ENCODE data around the gene NCF2.

The NCF2 gene

DNA sequence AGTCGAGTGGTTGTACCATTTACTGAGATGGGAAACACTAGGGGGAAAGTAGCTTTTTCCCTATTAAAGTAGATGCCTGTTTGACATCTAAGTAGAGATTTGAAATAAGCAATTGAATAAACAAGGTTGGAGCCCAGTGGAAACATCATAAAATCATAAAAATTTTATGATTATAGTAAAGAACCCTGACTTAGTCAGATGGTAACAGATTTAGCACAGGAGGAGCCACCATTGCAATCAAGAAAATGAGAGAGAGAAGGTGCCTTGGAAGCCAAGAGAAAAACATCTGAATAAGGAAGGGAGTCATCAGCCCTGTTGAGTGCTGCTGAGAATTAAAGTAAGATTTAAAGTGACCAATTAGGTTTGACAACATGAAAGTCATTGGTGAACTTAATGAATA lies 68.2 kb downstream of the NCF2 start:
- no peak for DNase-seq
- intact Hi-C loops (cut with DNase I), result no loop called here

DNA sequence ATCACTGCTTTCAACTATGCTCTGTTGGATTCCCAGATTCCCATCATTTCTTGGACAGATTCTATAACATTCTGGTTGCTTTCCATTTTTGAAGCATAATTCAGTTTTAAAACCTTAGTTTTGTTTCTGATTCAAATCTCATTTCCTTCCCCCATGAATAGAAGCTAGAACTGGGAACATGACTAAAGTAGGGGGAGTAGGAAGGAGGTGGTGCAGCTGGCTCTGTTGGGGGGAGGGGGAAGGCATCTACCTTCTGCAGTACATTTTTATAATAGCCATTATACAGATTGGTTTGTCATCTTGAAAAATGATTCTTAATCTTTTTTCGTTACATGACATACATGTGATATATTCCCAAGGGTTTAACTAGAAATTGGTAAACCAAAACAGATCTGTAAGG lies 69.9 kb downstream of the NCF2 start:
- DNase-seq, result peak in 23 of 42 donors; percentile 3 to 61 (median 24)
- intact Hi-C loops (cut with DNase I), result no loop called here

DNA sequence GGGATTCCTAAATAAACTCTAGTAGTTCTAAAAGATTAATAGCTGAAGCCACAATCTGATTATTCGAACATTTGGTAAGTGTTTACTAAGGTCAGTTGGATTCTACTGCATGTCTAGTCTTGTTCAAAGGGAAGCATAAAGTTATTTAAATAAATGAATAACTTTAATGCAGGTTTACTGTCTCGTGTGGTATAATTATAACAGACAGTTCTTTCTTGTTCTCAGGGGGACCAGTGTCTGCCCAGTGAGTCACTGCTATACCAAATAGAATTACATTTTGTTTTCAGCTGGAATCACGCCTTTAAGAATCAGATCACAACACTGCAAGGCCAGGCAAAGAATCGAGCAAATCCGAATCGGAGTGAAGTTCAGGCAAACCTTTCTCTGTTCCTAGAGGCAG lies 72.9 kb downstream of the NCF2 start:
- intact Hi-C loops (cut with DNase I), result no loop called here
- no peak for DNase-seq

DNA sequence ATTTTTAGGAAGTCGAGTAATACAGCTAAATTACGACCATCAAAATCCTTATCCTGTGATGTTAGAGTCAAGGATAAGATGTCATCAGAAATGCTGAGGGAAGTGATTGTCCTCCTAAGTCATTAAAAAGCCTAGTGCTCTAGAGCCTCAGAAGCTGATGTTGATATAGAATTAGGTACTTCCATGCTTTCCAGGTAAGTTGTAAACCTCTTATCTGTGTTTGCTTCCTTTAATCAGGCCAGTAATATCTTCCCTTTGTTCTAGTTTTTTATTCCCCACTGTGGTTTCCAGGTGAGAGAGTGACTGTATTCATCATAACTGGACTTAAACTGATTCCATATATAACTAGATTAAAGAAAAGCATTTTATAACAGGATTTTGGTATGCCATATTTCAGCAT lies 73.5 kb downstream of the NCF2 start:
- intact Hi-C loops (cut with DNase I), result no loop called here
- no peak for DNase-seq

DNA sequence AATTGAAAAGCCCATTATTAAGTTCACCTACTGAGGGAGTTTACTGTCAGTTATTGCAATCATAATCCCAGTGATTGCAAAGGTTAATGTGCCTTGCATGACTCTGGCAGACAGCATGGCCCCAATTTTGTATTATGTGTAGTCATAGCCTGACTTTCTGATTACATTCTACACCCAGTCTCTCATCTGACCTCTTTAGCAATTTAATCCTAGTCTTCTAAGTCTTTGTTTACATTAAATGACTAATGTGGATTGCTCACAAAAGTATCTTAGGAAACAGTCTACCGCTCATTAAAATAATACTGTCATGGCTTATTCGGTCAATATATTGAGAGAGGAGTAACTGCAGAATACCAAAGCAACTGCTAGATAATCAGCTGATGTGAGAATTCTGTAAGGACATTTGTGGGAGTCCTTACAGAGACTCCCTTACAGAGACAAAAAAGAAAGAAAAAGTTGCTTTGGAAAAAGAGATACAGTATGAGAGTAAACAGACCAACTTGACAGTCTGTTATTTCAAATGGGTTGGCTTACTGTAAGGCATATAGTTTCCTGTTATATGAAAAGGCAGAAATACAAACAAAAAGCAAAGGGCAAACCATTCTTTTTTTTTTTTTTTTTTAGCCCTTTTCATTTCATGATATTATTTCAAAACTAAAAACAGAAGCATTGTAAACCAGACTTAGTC lies 75.1 kb downstream of the NCF2 start:
- DNase-seq, result no peak
- intact Hi-C loops (cut with DNase I), result no loop called here

DNA sequence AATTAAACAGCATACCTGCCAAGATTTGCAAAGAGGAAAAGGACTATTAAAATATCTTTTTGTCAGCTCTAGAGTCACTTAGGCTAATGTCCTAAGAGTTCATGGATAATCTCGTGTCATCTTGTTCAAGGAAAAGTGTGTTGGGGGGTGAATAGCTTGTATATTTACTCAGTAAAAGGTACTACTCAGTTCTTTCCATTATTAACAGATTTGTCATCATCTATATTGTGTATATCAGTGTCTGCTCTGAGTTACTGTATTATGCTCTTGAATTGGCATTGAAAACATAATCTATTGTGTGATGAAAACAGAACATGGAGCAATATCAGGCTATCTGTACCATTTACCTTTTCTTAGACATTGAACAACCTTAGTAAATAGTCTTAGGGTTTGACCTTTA lies 76.0 kb downstream of the NCF2 start:
- no peak for DNase-seq
- intact Hi-C loops (cut with DNase I), result no loop called here

DNA sequence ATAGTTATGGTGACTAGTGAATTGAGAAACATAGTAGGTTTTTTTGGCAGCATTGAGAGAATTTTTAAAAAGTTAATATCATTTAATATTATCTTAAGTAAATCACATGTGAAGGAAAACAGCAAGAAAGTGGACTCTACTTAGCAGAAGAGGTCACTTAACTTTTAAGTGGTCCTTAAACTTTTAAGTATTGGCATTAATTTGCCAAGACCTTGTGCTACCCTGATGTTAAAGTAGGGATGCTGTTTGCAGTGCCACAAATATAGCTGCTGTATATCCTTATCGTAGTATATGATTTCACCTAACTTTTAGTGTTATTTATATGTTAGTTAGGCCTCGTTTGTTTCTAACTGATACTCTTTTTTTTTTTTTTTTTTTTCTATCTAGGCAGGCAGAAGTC lies 77.8 kb downstream of the NCF2 start:
- DNase-seq, result no peak
- intact Hi-C loops (cut with DNase I), result no loop called here

DNA sequence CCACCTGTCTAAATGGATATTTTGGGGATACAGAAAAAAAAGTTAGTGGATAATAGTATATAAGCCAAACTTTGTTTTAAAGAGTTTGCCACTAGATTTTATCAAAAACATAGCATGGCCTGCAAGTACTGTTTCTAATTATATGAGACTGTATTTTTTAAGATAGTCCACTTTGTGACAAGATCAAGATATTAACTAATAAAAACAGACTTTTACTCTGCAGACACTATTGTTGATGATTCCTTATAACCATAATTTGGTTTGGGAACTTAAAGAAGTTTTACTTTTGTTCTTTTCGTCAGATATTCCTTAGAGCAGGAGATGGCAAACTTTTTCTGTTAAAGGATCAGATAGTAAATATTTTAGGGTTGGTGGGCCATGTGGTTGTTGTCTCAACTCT lies 81.6 kb downstream of the NCF2 start:
- no peak for DNase-seq
- intact Hi-C loops (cut with DNase I), result no loop called here

DNA sequence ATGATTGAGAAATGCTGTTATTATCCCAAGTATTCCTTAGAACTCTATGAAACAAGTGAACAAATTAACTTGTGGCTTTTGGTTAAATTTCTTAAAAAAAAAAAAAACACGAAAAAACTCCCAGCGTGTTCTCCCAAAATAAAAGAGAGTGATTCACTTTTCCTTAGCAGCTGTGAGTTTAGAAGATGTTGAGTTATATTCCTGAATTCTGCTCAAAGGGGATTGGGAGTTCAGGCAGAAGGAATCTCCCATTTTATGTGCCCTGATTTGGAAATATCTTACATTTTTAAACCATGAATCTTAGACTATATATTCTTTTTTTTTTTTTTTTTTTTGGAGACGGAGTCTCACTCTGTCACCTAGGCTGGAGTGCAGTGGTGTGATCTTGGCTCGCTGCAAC lies 83.7 kb downstream of the NCF2 start:
- no peak for DNase-seq
- intact Hi-C loops (cut with DNase I), result no loop called here

Data from head of caudate nucleus (tissue), 42 donors.